ENCODE data around the gene POLR2I. TPM values are rescaled to one million over a fixed set of nuclear protein-coding genes. Genes with fewer than 3 reads are reported as not detected.

Gene POLR2I
- total and polyA plus RNA-seq, 2 donors (not counting 3 experiments of a cell fraction or from before 2014, with no cell fraction given), result 53.0 to 64.8 TPM

Other genes starting within 250 kb of the POLR2I start
- 6.2 and 9.0 TPM in 2 replicates for gene APLP1, start 246.3 kb downstream of the POLR2I start, total RNA-seq
- 13.0 and 15.1 TPM in 2 replicates for gene APLP1, start 246.3 kb downstream of the POLR2I start, polyA plus RNA-seq
- gene NFKBID, start 214.3 kb downstream of the POLR2I start, total RNA-seq, result 7.6 and 8.7 TPM in 2 replicates
- gene NFKBID, start 214.3 kb downstream of the POLR2I start, polyA plus RNA-seq, result 5.5 and 6.7 TPM in 2 replicates
- gene HCST, start 212.3 kb downstream of the POLR2I start, total RNA-seq, result not detected in 2 replicates
- gene HCST, start 212.3 kb downstream of the POLR2I start, polyA plus RNA-seq, result not detected in 2 replicates
- gene TYROBP, start 206.6 kb downstream of the POLR2I start, total RNA-seq, result not detected in 2 replicates
- not detected in 2 replicates for gene TYROBP, start 206.6 kb downstream of the POLR2I start, polyA plus RNA-seq
- gene LRFN3, start 178.5 kb downstream of the POLR2I start, total RNA-seq, result 15.9 and 17.3 TPM in 2 replicates
- 4.1 and 5.8 TPM in 2 replicates for gene LRFN3, start 178.5 kb downstream of the POLR2I start, polyA plus RNA-seq
- 8.4 and 10.3 TPM in 2 replicates for gene SDHAF1, start 119.7 kb downstream of the POLR2I start, total RNA-seq
- gene SDHAF1, start 119.7 kb downstream of the POLR2I start, polyA plus RNA-seq, result 16.2 and 16.5 TPM in 2 replicates
- 0.62 and 1.3 TPM in 2 replicates for gene SYNE4, start 106.1 kb downstream of the POLR2I start, total RNA-seq
- gene SYNE4, start 106.1 kb downstream of the POLR2I start, polyA plus RNA-seq, result 0.38 and 0.46 TPM in 2 replicates
- 17.3 and 21.4 TPM in 2 replicates for gene ALKBH6, start 100.7 kb downstream of the POLR2I start, total RNA-seq
- gene ALKBH6, start 100.7 kb downstream of the POLR2I start, polyA plus RNA-seq, result 26.7 and 33.2 TPM in 2 replicates
- gene CLIP3, start 82.0 kb downstream of the POLR2I start, total RNA-seq, result 21.0 and 24.4 TPM in 2 replicates
- gene CLIP3, start 82.0 kb downstream of the POLR2I start, polyA plus RNA-seq, result 4.7 and 7.0 TPM in 2 replicates
- 2.9 and 4.1 TPM in 2 replicates for gene THAP8, start 60.6 kb downstream of the POLR2I start, total RNA-seq
- gene THAP8, start 60.6 kb downstream of the POLR2I start, polyA plus RNA-seq, result 6.6 and 8.3 TPM in 2 replicates
- 12.1 and 13.4 TPM in 2 replicates for gene WDR62, start 60.0 kb downstream of the POLR2I start, total RNA-seq
- gene WDR62, start 60.0 kb downstream of the POLR2I start, polyA plus RNA-seq, result 8.0 and 8.7 TPM in 2 replicates
- gene OVOL3, start 3.7 kb downstream of the POLR2I start, total RNA-seq, result not detected in 2 replicates
- gene OVOL3, start 3.7 kb downstream of the POLR2I start, polyA plus RNA-seq, result not detected in 2 replicates
- 178 and 190 TPM in 2 replicates for gene TBCB, start 593 bp upstream of the POLR2I start, total RNA-seq
- 363 and 364 TPM in 2 replicates for gene TBCB, start 593 bp upstream of the POLR2I start, polyA plus RNA-seq
- gene CAPNS1, start 25.2 kb upstream of the POLR2I start, total RNA-seq, result 722 and 777 TPM in 2 replicates
- 1,095 and 1,235 TPM in 2 replicates for gene CAPNS1, start 25.2 kb upstream of the POLR2I start, polyA plus RNA-seq
- gene COX7A1, start 37.6 kb upstream of the POLR2I start, total RNA-seq, result 26.8 and 35.2 TPM in 2 replicates
- 10.6 and 11.6 TPM in 2 replicates for gene COX7A1, start 37.6 kb upstream of the POLR2I start, polyA plus RNA-seq
- gene ZNF565, start 99.8 kb upstream of the POLR2I start, total RNA-seq, result 3.1 and 3.6 TPM in 2 replicates
- 1.4 and 1.8 TPM in 2 replicates for gene ZNF565, start 99.8 kb upstream of the POLR2I start, polyA plus RNA-seq
- 63.3 and 65.9 TPM in 2 replicates for gene ZNF146, start 100.2 kb upstream of the POLR2I start, total RNA-seq
- gene ZNF146, start 100.2 kb upstream of the POLR2I start, polyA plus RNA-seq, result 9.7 and 17.8 TPM in 2 replicates